Fibroblast of villous mesenchyme (primary cell): ENCODE measurements around the gene SCAMP1. TPM values are rescaled to one million over a fixed set of nuclear protein-coding genes. Genes with fewer than 3 reads are reported as not detected.

ENCODE experiments used
- DNase-seq: peaks from one replicate; pipeline ENCODE4 v3.0.0-alpha.2; 2010; ENCODE audit warnings: low read depth
- H3K4me3 ChIP-seq: 2 replicates; pipeline ENCODE4 v1.5.1; 2011; ENCODE audit warnings: low read depth, mild to moderate bottlenecking, low read length
- total RNA-seq: library from RNA; depleted of rRNA; stranded (reverse); fragments of >200 nt; gene quantifications from 2 replicates; pipeline ENCODE4 v1.2.3, GENCODE V29; 2012
- TF ChIP-seq, protein P1 (sequence below): IDR thresholded peaks from 2 replicates; pipeline ENCODE4 v1.5.1; 2012; ENCODE audit warnings: low read depth, mild to moderate bottlenecking, low read length; ENCODE audit not compliant: insufficient read depth

Gene SCAMP1, protein sequence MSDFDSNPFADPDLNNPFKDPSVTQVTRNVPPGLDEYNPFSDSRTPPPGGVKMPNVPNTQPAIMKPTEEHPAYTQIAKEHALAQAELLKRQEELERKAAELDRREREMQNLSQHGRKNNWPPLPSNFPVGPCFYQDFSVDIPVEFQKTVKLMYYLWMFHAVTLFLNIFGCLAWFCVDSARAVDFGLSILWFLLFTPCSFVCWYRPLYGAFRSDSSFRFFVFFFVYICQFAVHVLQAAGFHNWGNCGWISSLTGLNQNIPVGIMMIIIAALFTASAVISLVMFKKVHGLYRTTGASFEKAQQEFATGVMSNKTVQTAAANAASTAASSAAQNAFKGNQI
- total RNA-seq, result 38.0 and 61.7 TPM in 2 replicates

DNA sequence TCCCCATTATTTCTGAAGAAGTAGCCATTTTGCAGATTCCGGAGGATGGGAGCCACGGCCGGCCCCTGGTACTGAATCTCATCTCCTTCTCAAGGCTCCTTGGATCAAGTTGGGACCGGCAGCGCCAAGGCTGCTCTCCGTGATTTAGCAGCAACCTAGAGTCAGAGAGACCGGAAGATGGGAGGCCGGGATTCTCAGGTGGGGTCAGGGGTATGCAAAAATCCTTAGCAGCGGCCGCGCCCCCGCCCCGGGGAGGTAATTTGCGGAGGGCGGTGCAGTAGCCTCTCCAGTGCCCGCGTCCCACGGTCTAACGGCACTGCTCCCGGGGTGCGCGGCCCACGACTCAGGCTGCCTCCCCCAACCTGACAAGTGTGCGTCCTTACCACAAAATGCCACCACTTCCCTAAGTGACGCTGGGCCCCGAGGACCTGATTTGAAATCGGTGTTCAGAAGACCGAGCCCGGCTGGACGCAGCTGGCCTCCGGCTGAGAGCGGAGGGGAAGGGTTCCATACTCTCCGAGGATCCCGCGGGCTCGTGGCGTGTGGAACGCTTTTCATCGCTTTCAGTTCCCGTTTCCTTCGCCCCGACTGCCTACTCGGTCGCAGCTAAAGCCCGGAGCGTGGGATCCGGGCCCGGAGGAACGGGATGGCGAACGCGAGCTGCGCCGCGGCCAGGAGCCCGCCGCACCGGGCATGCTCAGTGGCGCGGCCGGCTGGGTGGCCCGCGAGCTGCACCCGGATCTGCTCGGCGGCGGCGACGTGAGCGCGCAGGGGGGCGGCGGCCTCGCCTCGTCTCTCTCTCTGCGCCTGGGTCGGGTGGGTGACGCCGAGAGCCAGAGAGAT, at the start of gene SCAMP1:
SCAMP1 (plus strand) TSS at position 787 of the 843 bp plus-strand sequence; CDS start at position 842, 55 bp downstream.
- peak within 1 kb of the TSS; percentile 97 for H3K4me3 ChIP-seq
- TF ChIP-seq, protein P1, sequence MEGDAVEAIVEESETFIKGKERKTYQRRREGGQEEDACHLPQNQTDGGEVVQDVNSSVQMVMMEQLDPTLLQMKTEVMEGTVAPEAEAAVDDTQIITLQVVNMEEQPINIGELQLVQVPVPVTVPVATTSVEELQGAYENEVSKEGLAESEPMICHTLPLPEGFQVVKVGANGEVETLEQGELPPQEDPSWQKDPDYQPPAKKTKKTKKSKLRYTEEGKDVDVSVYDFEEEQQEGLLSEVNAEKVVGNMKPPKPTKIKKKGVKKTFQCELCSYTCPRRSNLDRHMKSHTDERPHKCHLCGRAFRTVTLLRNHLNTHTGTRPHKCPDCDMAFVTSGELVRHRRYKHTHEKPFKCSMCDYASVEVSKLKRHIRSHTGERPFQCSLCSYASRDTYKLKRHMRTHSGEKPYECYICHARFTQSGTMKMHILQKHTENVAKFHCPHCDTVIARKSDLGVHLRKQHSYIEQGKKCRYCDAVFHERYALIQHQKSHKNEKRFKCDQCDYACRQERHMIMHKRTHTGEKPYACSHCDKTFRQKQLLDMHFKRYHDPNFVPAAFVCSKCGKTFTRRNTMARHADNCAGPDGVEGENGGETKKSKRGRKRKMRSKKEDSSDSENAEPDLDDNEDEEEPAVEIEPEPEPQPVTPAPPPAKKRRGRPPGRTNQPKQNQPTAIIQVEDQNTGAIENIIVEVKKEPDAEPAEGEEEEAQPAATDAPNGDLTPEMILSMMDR, result peak; percentile 25
- DNase-seq, result peak; percentile 93

DNA sequence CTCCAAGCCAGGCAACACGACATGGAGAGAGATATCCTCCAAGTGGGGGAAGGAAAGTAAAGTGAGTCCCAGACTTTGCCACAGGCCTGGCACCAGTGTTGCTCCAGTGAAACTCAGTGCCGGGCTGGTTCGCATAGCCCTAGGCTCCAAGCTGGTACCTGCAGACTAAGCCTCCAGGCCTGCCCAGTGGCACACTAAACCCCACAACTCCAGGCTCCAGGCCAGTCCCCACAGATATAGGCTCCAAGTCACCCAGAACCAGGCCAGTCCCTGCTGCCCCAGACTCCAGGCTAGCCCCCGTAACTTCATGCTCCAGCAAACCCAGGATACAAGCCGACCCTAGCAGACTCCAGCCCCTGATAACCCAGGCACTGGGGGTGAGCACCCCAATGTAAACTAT, 42.9 kb upstream of the SCAMP1 start:
- TF ChIP-seq, protein P1, result no peak
- DNase-seq, result no peak
- no peak overlapping the region for H3K4me3 ChIP-seq

DNA sequence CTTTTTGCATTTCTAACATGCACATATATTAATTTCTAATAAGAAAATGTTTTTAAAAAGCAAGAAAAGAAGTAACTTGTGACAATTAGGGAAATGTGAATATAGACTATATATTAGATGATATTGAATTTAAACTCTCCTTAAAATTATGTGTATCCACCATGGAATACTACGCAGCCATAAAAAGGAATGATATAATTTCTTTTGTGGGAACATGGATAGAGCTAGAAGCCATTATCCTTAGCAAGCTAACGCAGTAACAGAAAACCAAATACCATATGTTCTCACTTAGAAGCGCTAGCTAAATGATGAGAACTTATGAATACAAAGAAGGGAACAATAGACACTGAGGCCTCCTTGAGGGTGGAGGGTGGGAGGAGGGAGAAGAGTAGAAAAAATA, 42.1 kb upstream of the SCAMP1 start:
- TF ChIP-seq, protein P1, result no peak
- no peak for DNase-seq
- H3K4me3 ChIP-seq, result no peak overlapping the region

DNA sequence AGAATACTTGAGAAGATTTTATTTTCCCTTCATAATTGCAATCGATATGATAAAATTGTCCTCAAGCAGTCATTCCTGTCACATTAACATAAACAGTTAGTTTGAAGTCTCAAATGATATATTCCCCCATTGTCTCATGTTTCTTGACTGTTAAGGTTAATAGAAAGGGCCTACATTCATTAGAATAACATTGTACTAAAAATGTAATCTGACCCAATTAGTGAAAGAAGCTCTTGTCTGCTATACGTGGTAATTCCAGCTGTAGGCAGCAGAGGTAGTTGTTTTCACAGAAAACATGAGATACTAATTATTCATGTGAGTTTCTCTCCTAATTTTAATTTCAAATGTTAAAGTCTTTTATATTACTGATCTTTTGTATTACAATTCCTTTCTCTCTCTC, 40.0 kb upstream of the SCAMP1 start:
- peak; percentile 54 for DNase-seq
- TF ChIP-seq, protein P1, result peak; percentile 64
- no peak overlapping the region for H3K4me3 ChIP-seq

DNA sequence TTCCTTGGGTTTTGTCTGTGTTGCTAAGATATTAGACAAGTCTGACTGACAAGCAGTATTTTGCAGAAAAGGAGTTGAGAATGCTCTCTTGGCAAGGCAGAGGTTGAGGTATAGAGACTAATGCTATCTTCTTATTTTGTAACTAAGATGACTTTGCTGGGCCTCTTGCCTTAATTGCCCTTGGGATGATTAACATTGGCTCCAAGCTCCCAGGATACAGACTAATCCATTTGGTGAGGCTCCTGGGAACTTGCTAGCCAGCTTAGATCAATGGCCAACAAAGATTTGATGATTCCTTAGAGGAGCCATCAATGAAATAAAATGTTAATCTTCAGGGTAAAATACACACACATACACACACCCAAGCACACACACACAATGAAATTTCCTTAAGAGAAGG, 37.2 kb upstream of the SCAMP1 start:
- H3K4me3 ChIP-seq, result no peak overlapping the region
- no peak for DNase-seq
- TF ChIP-seq, protein P1, result no peak

DNA sequence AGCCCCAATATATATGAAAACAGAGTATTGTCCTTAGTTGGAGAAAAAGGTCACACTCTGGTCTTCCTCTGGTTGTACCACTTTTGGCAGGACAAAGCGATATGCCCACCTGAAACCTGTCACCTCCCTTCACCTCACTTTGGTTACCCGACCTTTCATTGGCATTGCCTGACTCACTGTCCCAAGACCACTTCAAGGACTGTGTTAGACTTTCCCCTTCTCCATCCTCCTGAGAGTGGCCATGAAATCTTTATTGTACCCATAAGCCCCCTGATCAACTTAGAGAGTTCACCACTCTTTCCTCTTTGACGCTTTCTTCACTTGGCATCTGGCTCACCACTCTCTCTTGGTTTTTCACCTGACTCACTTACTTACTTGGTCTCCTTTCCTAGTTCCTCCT, 33.5 kb upstream of the SCAMP1 start:
- TF ChIP-seq, protein P1, result no peak
- no peak for DNase-seq
- H3K4me3 ChIP-seq, result no peak overlapping the region
